ENCODE results near the gene THUMPD1. TPM values are rescaled to one million over a fixed set of nuclear protein-coding genes. Genes with fewer than 3 reads are reported as not detected.

The THUMPD1 gene
- polyA plus RNA-seq, 3 donors, result 16.1 to 32.2 (median 23.5) TPM

DNA sequence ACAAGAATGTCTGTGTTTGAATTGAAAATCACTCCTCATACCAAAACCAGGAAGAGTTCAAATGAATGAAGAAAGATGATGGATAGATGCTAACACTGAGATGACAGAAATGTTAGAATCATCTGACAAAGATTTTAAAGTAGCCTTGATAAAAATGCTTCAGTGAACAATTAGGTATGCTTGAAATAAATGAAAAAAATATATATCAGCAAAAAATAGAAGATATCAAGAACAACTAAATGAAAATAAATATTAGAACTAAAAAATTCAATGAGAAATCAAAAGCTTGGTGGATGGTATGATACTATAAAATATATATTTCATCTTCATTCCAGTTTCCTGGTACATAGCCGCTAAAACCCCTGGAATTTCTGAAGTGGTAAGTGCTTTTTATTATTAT is 13.6 kb upstream of the THUMPD1 start:
- intact Hi-C loops (cut with micrococcal nuclease), result no loop called here
- H3K4me1 Mint-ChIP-seq, result peaks cover 21% of the 10 kb centered on the region

DNA sequence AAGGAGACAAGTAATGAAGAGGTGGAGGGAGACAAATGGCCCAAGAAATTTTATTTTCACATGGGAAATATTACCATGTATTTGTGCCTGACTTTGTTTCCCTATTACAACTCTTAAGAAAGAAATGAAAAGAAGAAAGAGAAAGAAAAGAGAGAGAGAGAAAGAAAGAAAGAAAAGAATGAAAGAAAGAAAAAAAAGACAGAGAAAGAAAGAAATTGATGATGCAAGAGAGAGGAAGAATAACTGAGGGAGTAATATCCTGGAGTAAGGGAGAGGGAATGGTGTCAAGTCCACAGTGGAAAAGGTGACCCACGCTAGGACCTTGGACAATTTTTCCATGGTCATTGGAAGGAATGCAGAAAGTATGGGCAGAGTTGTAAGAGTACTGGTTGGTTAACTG is 12.1 kb upstream of the THUMPD1 start:
- peaks cover 0 to 3% (median 2%) of the 10 kb centered on the region in 7 donors for H3K9me3 Mint-ChIP-seq
- no peak overlapping the region for H2AFZ ChIP-seq (ENCODE audit: insufficient read depth, low read depth, low read length, poor library complexity, severe bottlenecking)
- H3K9me3 ChIP-seq (replicated peaks in 1 of 2; ENCODE audit: control insufficient read depth in 1 of 2, insufficient read depth in 1 of 2, low read length in 2 of 2), result no peaks in the 10 kb centered on the region
- H3K4me3 Mint-ChIP-seq, result no peak overlapping the region
- no peaks in the 10 kb centered on the region for H3K27me3 ChIP-seq (ENCODE audit: control insufficient read depth in 2 of 2, insufficient read depth in 2 of 2, low read length in 2 of 2)
- no peaks in the 10 kb centered on the region for H3K79me2 ChIP-seq (ENCODE audit: insufficient read depth, low read length)
- 100% methylated on average over 1 of the region's 1 CpG for WGBS (ENCODE audit: insufficient coverage)
- H3K4me3 ChIP-seq (replicated peaks in 1 of 3; ENCODE audit: low read depth in 2 of 3, low read length in 3 of 3), result no peak overlapping the region
- H3K27ac ChIP-seq (ENCODE audit: low read depth in 1 of 2, low read length in 2 of 2), result peak overlapping the region in 1 of 2 donors; percentile 6
- H3K27ac Mint-ChIP-seq, result no peak overlapping the region
- no peak overlapping the region for H3K9ac ChIP-seq (ENCODE audit: insufficient read depth, low read length, poor library complexity, severe bottlenecking)
- peaks cover 0 to 8% of the 10 kb centered on the region in 2 donors for H3K36me3 Mint-ChIP-seq
- H3K27me3 Mint-ChIP-seq (ENCODE audit: low read depth in 3 of 3), result peaks cover 0 to 2% (median 1%) of the 10 kb centered on the region in 3 donors
- peaks cover 24% of the 10 kb centered on the region for H3K4me1 Mint-ChIP-seq
- TF ChIP-seq, protein P1, sequence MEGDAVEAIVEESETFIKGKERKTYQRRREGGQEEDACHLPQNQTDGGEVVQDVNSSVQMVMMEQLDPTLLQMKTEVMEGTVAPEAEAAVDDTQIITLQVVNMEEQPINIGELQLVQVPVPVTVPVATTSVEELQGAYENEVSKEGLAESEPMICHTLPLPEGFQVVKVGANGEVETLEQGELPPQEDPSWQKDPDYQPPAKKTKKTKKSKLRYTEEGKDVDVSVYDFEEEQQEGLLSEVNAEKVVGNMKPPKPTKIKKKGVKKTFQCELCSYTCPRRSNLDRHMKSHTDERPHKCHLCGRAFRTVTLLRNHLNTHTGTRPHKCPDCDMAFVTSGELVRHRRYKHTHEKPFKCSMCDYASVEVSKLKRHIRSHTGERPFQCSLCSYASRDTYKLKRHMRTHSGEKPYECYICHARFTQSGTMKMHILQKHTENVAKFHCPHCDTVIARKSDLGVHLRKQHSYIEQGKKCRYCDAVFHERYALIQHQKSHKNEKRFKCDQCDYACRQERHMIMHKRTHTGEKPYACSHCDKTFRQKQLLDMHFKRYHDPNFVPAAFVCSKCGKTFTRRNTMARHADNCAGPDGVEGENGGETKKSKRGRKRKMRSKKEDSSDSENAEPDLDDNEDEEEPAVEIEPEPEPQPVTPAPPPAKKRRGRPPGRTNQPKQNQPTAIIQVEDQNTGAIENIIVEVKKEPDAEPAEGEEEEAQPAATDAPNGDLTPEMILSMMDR (IDR thresholded peaks at IDR 0.05), result no peak
- peaks cover 12 to 29% of the 10 kb centered on the region in 2 donors for H3K4me1 ChIP-seq (ENCODE audit: control insufficient read depth in 1 of 2, insufficient read depth in 2 of 2, low read length in 2 of 2)
- H4K20me1 ChIP-seq (ENCODE audit: insufficient read depth, low read length), result no peaks in the 10 kb centered on the region
- H3K4me2 ChIP-seq (replicated peaks; ENCODE audit: extremely low read depth, low read length, poor library complexity, severe bottlenecking), result no peak overlapping the region
- intact Hi-C loops (cut with micrococcal nuclease), result no loop called here
- no peak for DNase-seq
- no peaks in the 10 kb centered on the region for H3K36me3 ChIP-seq (replicated peaks in 1 of 2; ENCODE audit: control insufficient read depth in 1 of 2, insufficient read depth in 2 of 2, low read length in 2 of 2)

More for the DNA sequence above, 13.6 kb upstream of the THUMPD1 start:
- H3K4me3 ChIP-seq (replicated peaks in 1 of 3; ENCODE audit: low read depth in 2 of 3, low read length in 3 of 3), result no peak overlapping the region
- H3K4me2 ChIP-seq (replicated peaks; ENCODE audit: extremely low read depth, low read length, poor library complexity, severe bottlenecking), result no peak overlapping the region
- no peaks in the 10 kb centered on the region for H3K36me3 ChIP-seq (replicated peaks in 1 of 2; ENCODE audit: control insufficient read depth in 1 of 2, insufficient read depth in 2 of 2, low read length in 2 of 2)
- H3K27me3 ChIP-seq (ENCODE audit: control insufficient read depth in 2 of 2, insufficient read depth in 2 of 2, low read length in 2 of 2), result no peaks in the 10 kb centered on the region
- H3K4me1 ChIP-seq (ENCODE audit: control insufficient read depth in 1 of 2, insufficient read depth in 2 of 2, low read length in 2 of 2), result peaks cover 12 to 28% of the 10 kb centered on the region in 2 donors
- no peaks in the 10 kb centered on the region for H4K20me1 ChIP-seq (ENCODE audit: insufficient read depth, low read length)
- H3K27me3 Mint-ChIP-seq (ENCODE audit: low read depth in 3 of 3), result peaks cover 0 to 2% (median 1%) of the 10 kb centered on the region in 3 donors
- WGBS (ENCODE audit: insufficient coverage), result no CpG with 5 or more reads among the region's 1 CpG
- no peak overlapping the region for H3K9ac ChIP-seq (ENCODE audit: insufficient read depth, low read length, poor library complexity, severe bottlenecking)
- no peak overlapping the region for H3K27ac Mint-ChIP-seq
- no peak for DNase-seq
- no peak overlapping the region for H3K27ac ChIP-seq (ENCODE audit: low read depth in 1 of 2, low read length in 2 of 2)
- no peaks in the 10 kb centered on the region for H3K9me3 ChIP-seq (replicated peaks in 1 of 2; ENCODE audit: control insufficient read depth in 1 of 2, insufficient read depth in 1 of 2, low read length in 2 of 2)
- TF ChIP-seq, protein P1 (IDR thresholded peaks at IDR 0.05), result no peak
- H2AFZ ChIP-seq (ENCODE audit: insufficient read depth, low read depth, low read length, poor library complexity, severe bottlenecking), result no peak overlapping the region
- peaks cover 2 to 14% (median 7%) of the 10 kb centered on the region in 7 donors for H3K9me3 Mint-ChIP-seq
- H3K79me2 ChIP-seq (ENCODE audit: insufficient read depth, low read length), result no peaks in the 10 kb centered on the region
- no peak overlapping the region for H3K4me3 Mint-ChIP-seq
- peaks cover 0 to 9% of the 10 kb centered on the region in 2 donors for H3K36me3 Mint-ChIP-seq

All from CD14-positive monocyte (primary cell).